ENCODE data around the gene RNU7-1. TPM values are rescaled to one million over a fixed set of nuclear protein-coding genes. Genes with fewer than 3 reads are reported as not detected.
A peak's percentile ranks its signal among the peaks of the same experiment; 100 is the strongest.

The RNU7-1 gene
- total and polyA plus RNA-seq, 10 of the 15 experiments (the other 5 are each of a cell fraction or from before 2014, with no cell fraction given): not detected

GRCh38 chr12:6953442-6954315 is 10.1 kb downstream of the RNU7-1 start (continued):
- TF ChIP-seq CUX1 (IDR thresholded peaks at IDR 0.05; ENCODE audit: insufficient replicate concordance, low read depth, low read length): peak; percentile 78
- peak; percentile 99 for TF ChIP-seq POU2F2 (IDR thresholded peaks at IDR 0.05; ENCODE audit: borderline replicate concordance, low read depth, low read length)
- TF ChIP-seq NRF1 (conservative IDR thresholded peaks at IDR 0.05; ENCODE audit: low read depth, low read length): no peak; the same call in 1 of the 2 replicates
- peak; percentile 36 for TF ChIP-seq BCL3 (IDR thresholded peaks at IDR 0.05; ENCODE audit: borderline replicate concordance, insufficient read depth, low read depth, low read length, poor library complexity, severe bottlenecking)
- TF ChIP-seq ZNF274 (IDR thresholded peaks at IDR 0.05; ENCODE audit: insufficient read depth, insufficient read length): no peak
- TF ChIP-seq MEF2B (IDR thresholded peaks at IDR 0.05; ENCODE audit: partially characterized antibody, poor library complexity, severe bottlenecking): peak; percentile 93
- TF ChIP-seq CHD4 (IDR thresholded peaks at IDR 0.05): no peak
- TF ChIP-seq ATF3 (IDR thresholded peaks at IDR 0.05; ENCODE audit: borderline replicate concordance, extremely low read depth, low read depth, low read length): peak; percentile 52; the same call in 1 of the 2 replicates
- TF ChIP-seq STAT3 (IDR thresholded peaks at IDR 0.05; ENCODE audit: low read depth, low read length): peak; percentile 34; the same call in 1 of the 2 replicates
- TF ChIP-seq IKZF2 (IDR thresholded peaks at IDR 0.05): peak; percentile 100
- 0 out of 2 replicates have a peak, but pooled peaks have one; percentile 25 for TF ChIP-seq NFYB (IDR thresholded peaks at IDR 0.05; ENCODE audit: insufficient read depth, low read depth, low read length)
- no peak for TF ChIP-seq HDAC2 (IDR thresholded peaks at IDR 0.05)
- no peak for TF ChIP-seq IRF5 (IDR thresholded peaks at IDR 0.05; ENCODE audit: borderline replicate concordance)
- no peak for TF ChIP-seq TARDBP (IDR thresholded peaks at IDR 0.05; ENCODE audit: borderline replicate concordance)
- peak; percentile 65 for TF ChIP-seq PAX5 (IDR thresholded peaks at IDR 0.05; ENCODE audit: borderline replicate concordance, low read depth, low read length)
- no peak; the same call in 1 of the 2 replicates for TF ChIP-seq MYB (IDR thresholded peaks at IDR 0.05; ENCODE audit: borderline replicate concordance, low read depth, low read length)
- no peak for TF ChIP-seq YBX1 (IDR thresholded peaks at IDR 0.05)
- 0 out of 2 replicates have a peak, but pooled peaks have one; percentile 17 for TF ChIP-seq NR2C1 (IDR thresholded peaks at IDR 0.05)

Measured in GM12878 (cell line).